GM04503 (cell line): ENCODE data around the gene FURIN.
"Not testable (repeated sequence)": the region's sequence is repeated elsewhere in the genome, so short reads cannot be mapped to it uniquely, and the experiment has no call there.

Experiments used
- DNase-seq: peaks from one replicate; pipeline ENCODE4 v3.0.0-alpha.2; 2012; ENCODE audit warnings: low read depth

FURIN gene

DNA sequence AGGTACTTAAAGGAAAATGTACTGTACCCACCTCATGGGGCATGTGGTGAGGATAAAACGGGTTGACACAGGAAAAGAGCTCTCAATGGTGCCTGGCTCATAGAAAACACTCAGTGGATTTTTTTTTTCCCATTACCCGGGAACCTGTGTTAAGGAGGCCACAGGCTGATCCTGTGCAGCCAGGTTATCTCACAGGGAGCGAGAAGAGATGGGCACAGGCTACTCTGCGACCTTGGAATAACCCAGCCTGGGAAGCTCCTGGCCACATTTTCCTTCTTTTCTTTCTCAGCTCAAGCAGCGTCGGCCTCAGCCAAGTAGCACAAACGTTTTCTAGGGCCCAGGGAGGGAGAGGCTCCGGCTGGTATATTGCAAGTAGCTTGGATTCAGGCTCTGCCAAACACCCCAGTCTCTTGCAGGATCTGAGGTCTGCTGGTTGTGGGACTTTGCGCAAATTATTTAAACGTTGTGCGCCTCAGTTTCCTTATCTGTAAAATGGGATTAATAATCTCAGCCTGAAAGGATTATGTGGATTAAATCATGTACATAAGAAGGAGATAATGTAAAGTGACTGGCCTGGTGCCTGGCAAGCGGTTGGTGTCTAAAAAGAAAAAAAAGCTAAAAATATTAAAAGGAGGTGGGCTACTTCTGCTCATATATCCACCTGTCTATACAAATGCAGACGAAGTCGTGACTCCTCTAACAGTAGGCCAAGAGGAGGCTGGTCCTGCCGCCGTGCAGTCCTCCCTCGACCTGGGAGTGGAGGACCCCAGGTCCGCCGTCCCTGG, 2.2 kb downstream of the FURIN start:
- DNase-seq, result no peak

DNA sequence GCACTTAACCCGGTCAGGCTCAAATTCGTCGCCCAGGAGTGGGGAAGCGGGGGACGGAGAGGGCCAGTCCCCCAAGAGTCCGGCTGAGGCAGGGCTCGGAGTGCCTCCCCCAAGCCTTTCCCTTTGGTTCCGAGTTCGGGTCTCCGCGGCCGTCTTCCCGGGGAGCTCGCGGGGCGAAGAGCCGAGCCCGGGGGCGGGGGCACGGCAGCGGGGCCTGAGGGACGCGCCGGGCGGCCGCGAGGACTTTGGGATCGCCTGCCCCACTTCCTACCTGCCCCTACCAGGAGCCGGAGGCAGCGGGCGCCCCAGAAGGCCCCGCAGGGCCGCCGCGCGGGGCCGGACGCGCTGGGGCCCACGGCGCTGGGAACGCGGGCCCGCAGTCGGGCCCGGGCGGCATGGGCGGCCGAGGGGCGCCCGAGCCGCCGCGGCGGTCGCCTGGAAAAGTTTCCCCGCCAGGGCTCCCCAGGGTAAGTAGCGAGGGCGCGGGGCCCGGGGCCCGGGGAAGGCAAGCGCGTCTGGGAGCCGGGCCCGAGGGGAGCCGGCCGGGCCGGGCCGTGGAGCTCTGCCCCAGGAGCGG, 2.8 kb downstream of the FURIN start:
- DNase-seq, result no peak

DNA sequence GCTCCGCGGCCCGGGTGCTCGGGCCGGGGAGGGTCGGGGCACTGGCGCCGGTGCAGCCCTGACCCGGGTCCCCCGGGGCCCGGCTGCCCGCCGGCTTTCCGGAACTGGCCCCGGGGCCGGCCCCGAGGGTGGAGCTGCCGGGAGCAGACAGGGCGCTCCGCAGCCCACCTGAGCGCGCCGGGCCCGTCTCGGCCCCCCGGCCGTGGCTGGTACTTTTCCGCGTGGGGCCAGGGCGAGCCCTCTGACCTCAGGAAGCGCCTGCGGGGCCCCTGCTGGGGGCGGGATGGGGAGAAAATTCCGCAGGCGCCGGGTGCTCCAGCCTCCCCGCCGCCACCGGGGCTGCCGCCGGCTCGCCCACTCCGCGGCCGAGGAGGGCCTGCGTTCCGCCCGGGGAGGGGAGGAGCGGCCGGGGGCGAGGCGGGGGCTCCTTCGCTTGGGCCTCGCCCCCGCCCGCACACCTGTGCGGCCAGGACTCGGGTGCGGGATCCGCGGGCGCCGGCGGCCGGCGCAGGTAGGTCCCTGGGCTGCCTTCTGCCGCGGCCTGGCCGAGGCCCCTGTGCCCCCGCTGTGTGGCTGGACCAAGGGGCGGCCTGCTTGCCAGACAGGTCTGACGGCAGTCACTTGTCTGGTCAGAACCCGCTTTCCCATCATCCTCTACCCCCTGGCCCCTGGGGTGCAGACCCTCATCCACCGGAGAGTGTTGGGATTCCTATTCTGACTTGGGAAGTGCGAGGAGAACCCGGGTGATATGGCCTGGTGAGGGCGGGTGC, 3.5 kb downstream of the FURIN start:
- DNase-seq, result no peak

DNA sequence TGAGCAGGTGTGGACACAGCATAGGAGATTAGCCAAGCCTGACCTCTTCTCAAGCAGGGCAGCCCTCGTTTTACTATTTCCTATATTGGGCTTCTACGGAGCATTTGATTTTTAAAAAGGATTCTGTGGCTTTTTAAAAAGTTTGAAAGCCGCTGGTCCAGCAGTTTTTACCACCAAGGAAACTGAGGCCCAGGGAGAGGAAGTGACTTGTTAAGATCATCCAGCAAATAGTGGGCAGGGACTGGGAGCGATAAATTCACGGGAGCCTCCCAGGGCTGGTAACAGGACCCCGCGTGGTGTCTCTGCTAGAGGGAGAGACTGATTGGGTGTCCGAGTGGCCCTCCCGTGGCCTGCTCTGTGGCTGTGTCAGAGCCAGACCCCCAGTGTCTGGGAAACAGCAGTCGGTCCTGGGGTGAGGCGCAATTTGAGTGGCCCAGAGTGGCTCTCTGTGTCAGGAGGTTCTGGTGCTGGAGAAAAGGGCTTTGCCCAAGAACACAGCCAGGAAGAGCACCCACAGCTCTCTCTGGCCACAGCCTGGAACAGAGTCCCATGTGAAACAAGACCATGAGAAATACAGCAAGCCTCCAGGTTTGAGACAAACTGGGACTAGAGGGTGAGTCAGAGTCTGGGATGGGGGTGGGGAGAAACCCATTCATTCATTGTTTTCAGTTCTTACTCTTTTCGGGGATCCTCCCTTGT, 4.2 kb downstream of the FURIN start:
- DNase-seq, result peak; percentile 42

DNA sequence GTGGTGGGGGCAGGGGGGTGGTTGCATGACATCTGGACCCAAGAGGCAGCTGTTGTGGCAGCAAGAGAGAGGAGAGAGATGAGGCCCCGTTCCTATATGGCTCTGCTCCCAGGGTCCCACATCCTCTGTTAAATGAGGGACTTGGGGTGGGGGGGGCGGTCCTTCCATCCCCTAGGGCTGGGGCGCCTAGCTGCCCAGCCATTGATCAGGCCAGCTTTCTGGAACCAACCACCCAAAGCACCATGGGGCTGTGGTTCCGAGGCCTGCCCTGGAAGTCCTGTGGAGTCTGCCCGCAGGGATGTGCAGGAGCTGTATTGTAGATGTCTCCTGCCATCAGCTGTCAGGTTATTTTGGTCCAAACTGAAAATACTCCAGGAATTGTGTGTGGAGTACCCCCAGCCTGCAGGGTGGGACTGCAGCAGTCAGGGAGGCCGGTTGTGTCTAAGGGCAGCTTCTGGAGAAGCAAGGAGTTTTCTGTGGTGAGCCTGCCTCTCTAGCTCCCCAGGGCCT, 5.2 kb downstream of the FURIN start:
- no peak for DNase-seq

DNA sequence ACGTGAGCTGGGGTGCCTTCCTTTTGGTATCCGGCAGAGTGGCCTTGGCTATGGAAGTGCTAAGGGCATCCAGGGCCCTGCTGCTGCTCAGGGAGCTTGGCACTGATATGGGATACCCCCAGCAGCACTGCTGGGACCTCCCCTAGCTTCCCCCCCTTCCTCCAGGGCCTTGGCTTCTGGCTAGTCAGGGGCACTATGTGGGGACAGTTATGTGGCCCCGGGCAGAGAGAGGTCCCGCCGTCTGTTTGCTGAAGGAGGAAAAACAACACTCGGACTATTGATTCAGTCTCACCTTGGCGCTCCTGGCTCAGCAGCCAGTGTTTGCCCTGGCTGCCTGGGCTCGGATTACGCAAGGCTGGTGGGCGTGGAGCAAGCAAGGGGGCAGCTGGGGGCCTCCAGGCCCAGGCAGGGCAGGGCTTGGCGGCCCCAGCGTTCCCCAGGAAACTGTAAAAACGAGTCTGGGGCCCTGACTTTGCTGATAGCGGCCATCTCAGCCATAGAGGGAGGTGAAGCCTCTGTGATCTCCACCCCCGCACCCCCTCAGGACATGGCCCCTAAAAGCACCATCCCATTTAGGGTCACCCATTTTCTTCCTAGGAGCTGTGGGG, 5.7 kb downstream of the FURIN start:
- no peak for DNase-seq

DNA sequence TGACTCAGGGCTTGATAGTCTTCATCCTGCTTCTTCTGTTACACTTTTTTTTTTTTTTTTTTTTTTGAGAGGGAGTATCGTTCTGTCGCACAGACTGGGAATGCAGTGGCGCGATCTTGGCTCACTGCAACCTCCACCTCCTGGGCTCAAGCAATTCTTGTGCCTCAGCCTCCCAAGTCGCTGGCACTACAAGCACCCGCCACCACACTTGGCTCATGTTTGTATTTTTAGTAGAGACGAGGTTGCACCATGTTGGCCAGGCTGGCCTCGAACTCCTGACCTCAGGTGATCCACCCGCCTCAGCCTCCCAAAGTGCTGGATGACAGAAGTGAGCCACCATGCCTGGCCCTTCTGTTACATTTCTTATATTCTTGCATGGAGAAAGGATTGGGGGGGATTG, 6.6 kb downstream of the FURIN start:
- not testable (repeated sequence) for DNase-seq

DNA sequence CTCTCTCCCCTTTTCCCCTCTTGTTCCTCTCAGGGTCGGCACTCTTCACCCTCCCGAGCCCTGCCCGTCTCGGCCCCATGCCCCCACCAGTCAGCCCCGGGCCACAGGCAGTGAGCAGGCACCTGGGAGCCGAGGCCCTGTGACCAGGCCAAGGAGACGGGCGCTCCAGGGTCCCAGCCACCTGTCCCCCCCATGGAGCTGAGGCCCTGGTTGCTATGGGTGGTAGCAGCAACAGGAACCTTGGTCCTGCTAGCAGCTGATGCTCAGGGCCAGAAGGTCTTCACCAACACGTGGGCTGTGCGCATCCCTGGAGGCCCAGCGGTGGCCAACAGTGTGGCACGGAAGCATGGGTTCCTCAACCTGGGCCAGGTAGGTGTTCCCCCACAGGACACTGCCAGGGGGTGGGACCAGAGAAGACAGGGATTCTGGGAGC, 7.2 kb downstream of the FURIN start:
- no peak for DNase-seq

DNA sequence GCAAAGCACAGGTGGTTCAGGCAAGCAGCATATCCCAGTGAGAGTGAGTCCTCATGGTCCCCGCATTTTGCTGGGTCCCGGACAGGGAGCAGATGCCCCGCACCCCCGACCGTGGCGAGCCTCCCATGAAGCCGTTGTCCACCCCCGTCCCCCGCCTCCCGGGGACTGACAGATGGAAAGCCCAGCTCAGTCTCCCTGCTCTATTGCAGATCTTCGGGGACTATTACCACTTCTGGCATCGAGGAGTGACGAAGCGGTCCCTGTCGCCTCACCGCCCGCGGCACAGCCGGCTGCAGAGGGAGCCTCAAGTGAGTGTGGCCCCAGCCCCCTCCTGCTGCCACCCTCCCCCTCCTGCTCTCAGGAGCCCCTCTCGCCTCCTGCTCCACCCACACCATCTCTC, 7.7 kb downstream of the FURIN start:
- no peak for DNase-seq

DNA sequence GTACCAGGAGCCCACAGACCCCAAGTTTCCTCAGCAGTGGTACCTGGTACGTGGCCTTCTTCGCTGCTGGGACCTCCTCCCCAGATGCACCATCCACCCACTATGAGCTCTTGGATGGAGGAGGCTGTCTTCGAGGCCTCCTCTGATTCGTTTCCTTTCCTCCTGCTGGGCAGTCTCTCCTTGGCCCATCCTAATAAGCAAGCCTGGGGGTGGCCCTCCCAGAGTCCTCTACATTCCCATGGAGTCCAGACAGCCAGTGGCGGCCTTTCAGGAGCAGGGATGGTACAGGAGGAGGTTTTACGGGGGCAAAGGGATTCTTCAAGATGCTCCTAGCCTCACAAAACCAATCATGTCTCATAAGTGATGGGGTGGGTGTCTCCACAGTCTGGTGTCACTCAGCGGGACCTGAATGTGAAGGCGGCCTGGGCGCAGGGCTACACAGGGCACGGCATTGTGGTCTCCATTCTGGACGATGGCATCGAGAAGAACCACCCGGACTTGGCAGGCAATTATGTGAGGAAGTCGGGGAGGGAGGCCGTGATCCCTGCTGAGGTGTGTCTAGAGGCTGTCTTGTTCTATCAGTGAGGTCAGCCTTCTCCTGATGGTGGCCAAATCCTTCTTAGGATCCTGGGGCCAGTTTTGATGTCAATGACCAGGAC, 8.3 kb downstream of the FURIN start:
- DNase-seq, result no peak

DNA sequence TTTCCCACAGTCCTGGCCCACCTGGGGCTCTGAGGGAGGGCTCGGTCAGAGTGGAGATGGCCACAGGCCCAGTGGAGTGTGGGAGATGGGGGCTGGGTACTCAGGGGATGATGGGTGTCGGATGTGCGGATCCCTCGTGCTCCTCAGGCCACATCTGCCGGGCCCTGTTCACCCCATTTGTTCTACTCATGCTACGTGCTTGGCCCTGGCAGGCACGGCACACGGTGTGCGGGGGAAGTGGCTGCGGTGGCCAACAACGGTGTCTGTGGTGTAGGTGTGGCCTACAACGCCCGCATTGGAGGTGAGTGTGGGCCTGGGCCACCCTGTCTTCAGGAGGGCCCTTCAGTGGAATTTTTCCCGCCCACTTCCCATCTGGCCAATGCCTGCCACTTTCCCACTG, 8.9 kb downstream of the FURIN start:
- DNase-seq, result no peak

DNA sequence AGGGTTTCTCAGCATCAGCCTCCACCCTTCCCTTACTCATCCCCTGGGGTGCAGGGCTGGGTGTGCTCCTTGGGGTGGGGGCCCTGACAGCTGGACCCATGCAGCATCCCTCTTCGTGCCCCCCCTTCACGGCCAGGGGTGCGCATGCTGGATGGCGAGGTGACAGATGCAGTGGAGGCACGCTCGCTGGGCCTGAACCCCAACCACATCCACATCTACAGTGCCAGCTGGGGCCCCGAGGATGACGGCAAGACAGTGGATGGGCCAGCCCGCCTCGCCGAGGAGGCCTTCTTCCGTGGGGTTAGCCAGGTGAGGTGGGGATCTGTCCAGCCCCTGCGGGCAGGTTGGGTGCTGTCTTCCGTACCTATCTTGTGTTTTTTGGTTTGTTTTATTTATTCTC, 9.6 kb downstream of the FURIN start:
- DNase-seq, result no peak

DNA sequence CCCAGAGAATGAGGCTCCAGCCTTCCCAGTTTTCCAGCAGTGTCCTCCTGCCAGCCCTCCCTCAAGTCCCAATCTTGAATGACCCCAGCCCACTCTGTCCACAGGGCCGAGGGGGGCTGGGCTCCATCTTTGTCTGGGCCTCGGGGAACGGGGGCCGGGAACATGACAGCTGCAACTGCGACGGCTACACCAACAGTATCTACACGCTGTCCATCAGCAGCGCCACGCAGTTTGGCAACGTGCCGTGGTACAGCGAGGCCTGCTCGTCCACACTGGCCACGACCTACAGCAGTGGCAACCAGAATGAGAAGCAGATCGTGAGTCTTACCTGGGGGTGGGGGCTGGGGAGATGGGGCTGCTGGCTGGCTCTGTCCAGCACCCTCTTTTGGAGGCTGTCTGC, 10.3 kb downstream of the FURIN start:
- no peak for DNase-seq

DNA sequence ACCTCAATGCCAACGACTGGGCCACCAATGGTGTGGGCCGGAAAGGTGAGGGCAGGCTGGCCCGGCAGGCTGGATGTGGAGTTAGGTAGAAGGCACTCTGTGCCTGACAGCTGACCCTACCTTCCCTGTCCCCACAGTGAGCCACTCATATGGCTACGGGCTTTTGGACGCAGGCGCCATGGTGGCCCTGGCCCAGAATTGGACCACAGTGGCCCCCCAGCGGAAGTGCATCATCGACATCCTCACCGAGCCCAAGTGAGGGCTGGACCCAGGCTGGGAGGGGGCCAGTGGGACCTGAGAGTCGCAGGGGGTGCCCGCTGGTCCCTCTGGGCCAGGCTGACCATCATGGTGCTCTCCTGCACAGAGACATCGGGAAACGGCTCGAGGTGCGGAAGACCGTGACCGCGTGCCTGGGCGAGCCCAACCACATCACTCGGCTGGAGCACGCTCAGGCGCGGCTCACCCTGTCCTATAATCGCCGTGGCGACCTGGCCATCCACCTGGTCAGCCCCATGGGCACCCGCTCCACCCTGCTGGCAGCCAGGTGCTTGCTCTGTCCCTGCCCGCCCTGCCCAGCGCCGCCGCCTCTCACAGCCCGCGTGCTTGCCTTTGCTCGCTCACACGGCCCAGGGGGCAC, 11.5 kb downstream of the FURIN start:
- DNase-seq, result no peak

DNA sequence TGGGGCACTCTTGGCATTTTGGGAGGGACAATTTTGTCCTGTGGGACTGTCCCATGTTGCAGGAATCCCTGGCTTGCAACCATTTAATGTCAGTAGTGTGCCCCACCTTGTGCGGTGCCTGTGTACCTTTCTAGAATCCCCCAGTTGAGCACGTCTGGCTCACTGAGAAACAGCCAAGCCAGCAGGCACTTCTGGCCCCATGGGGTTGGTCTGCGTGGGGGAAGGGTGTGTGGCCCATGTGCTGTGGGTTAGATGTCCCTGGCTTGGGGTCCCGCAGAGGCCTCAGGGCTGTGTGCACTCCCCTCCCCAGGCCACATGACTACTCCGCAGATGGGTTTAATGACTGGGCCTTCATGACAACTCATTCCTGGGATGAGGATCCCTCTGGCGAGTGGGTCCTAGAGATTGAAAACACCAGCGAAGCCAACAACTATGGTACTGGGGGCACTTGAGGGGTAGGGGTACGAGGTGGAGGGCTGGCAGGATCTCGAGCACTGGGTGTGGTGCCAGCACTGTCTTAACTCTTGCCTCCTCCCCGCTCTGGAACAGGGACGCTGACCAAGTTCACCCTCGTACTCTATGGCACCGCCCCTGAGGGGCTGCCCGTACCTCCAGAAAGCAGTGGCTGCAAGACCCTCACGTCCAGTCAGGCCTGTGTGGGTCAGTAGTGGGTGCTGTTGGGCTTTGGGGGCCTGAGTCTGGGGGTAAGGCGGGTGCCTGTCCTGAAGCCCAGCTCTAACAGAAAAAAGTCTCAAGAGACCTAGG, 12.2 kb downstream of the FURIN start:
- DNase-seq, result no peak

DNA sequence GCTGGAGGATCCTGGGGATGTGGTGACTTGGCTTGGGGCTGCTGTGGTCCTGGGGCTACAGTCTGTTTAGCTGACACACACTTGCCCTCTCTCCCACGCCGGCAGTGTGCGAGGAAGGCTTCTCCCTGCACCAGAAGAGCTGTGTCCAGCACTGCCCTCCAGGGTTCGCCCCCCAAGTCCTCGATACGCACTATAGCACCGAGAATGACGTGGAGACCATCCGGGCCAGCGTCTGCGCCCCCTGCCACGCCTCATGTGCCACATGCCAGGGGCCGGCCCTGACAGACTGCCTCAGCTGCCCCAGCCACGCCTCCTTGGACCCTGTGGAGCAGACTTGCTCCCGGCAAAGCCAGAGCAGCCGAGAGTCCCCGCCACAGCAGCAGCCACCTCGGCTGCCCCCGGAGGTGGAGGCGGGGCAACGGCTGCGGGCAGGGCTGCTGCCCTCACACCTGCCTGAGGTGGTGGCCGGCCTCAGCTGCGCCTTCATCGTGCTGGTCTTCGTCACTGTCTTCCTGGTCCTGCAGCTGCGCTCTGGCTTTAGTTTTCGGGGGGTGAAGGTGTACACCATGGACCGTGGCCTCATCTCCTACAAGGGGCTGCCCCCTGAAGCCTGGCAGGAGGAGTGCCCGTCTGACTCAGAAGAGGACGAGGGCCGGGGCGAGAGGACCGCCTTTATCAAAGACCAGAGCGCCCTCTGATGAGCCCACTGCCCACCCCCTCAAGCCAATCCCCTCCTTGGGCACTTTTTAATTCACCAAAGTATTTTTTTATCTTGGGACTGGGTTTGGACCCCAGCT, 13.0 kb downstream of the FURIN start:
- DNase-seq, result no peak

DNA sequence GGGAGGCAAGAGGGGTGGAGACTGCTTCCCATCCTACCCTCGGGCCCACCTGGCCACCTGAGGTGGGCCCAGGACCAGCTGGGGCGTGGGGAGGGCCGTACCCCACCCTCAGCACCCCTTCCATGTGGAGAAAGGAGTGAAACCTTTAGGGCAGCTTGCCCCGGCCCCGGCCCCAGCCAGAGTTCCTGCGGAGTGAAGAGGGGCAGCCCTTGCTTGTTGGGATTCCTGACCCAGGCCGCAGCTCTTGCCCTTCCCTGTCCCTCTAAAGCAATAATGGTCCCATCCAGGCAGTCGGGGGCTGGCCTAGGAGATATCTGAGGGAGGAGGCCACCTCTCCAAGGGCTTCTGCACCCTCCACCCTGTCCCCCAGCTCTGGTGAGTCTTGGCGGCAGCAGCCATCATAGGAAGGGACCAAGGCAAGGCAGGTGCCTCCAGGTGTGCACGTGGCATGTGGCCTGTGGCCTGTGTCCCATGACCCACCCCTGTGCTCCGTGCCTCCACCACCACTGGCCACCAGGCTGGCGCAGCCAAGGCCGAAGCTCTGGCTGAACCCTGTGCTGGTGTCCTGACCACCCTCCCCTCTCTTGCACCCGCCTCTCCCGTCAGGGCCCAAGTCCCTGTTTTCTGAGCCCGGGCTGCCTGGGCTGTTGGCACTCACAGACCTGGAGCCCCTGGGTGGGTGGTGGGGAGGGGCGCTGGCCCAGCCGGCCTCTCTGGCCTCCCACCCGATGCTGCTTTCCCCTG, 13.8 kb downstream of the FURIN start:
- no peak for DNase-seq

DNA sequence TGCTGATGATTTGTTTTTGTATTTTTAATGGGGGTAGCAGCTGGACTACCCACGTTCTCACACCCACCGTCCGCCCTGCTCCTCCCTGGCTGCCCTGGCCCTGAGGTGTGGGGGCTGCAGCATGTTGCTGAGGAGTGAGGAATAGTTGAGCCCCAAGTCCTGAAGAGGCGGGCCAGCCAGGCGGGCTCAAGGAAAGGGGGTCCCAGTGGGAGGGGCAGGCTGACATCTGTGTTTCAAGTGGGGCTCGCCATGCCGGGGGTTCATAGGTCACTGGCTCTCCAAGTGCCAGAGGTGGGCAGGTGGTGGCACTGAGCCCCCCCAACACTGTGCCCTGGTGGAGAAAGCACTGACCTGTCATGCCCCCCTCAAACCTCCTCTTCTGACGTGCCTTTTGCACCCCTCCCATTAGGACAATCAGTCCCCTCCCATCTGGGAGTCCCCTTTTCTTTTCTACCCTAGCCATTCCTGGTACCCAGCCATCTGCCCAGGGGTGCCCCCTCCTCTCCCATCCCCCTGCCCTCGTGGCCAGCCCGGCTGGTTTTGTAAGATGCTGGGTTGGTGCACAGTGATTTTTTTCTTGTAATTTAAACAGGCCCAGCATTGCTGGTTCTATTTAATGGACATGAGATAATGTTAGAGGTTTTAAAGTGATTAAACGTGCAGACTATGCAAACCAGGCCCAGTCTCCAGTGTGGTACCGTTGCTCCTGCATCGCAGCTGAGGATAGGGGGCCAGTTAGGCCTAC, 14.6 kb downstream of the FURIN start:
- no peak for DNase-seq
